ENCODE results near the gene SCFD2.

GRCh38 chr4:53162969-53163368 is 202.9 kb downstream of the SCFD2 start:
- TF ChIP-seq POLR2A (IDR thresholded peaks at IDR 0.05) (no peak), CTCF (IDR thresholded peaks at IDR 0.05) (no peak), EP300 (IDR thresholded peaks at IDR 0.05) (no peak), POLR2AphosphoS5 (IDR thresholded peaks at IDR 0.05) (no peak)

Data from sigmoid colon (tissue), 4 donors.